Measurements from ENCODE around the gene TRAF7. TPM values are rescaled to one million over a fixed set of nuclear protein-coding genes. Genes with fewer than 3 reads are reported as not detected.

TRAF7 gene
- total RNA-seq, 1 experiment from 2014 or later, result 44.9 TPM

GRCh38 chr16:2208772-2209171, 53.2 kb downstream of the TRAF7 start:
- Histone ChIP-seq H3K79me2 (ENCODE audit: low read length) (peaks cover 46% of the 10 kb centered on the region), H2AFZ (ENCODE audit: low read length) (no peak overlapping the region), H3K9me2 (replicated peaks; ENCODE audit: low read length) (no peaks in the 10 kb centered on the region), H3K4me3 (ENCODE audit: low read length) (no peak overlapping the region), H3K9ac (ENCODE audit: low read length) (no peak overlapping the region), H3K27ac (ENCODE audit: low read length) (no peak overlapping the region), H3K27me3 (ENCODE audit: low read length) (no peaks in the 10 kb centered on the region), H3F3A (ENCODE audit: low read length, unreplicated experiment) (no peaks in the 10 kb centered on the region), H3K9me3 (ENCODE audit: low read length) (no peaks in the 10 kb centered on the region), H4K20me1 (ENCODE audit: low read length) (peaks cover 12% of the 10 kb centered on the region), H3K4me1 (ENCODE audit: insufficient read depth, low read length) (peaks cover 27% of the 10 kb centered on the region), H3K36me3 (ENCODE audit: low read depth, low read length) (no peaks in the 10 kb centered on the region), H3K4me2 (ENCODE audit: low read length) (no peak overlapping the region)
- no TSS peak for BruUV-seq (replicated peaks)
- no peak for TF ChIP-seq EZH2 (IDR thresholded peaks at IDR 0.05; ENCODE audit: low read length, unreplicated experiment)
- no peak for TF ChIP-seq EZH2phosphoT487 (IDR thresholded peaks at IDR 0.05; ENCODE audit: borderline replicate concordance, low read length)
- no peak for TF ChIP-seq CTCF (conservative IDR thresholded peaks at IDR 0.05; ENCODE audit: low read depth, low read length)
- ChIA-PET CTCF (no interaction called here), POLR2A (ENCODE audit: unreplicated experiment) (no interaction called here)
- intact Hi-C loops (cut with micrococcal nuclease), result no loop called here
- no peak for DNase-seq
- ATAC-seq, result no peak

- intact Hi-C loops (cut with micrococcal nuclease), result no loop called here
Observed at GRCh38 chr16:2209258-2210008, 53.9 kb downstream of the TRAF7 start.

More at GRCh38 chr16:2209258-2210008, 53.9 kb downstream of the TRAF7 start:
- no peaks in the 10 kb centered on the region for H3F3A ChIP-seq (ENCODE audit: low read length, unreplicated experiment)
- ATAC-seq (no peak), DNase-seq (no peak)
- no peaks in the 10 kb centered on the region for H3K27me3 ChIP-seq (ENCODE audit: low read length)
- POLR2A ChIA-PET (ENCODE audit: unreplicated experiment), result no interaction called here
- no peak overlapping the region for H2AFZ ChIP-seq (ENCODE audit: low read length)
- BruUV-seq (replicated peaks), result no TSS peak
- no peak overlapping the region for H3K4me3 ChIP-seq (ENCODE audit: low read length)
- CTCF ChIA-PET, result no interaction called here
- no peak for TF ChIP-seq CTCF (conservative IDR thresholded peaks at IDR 0.05; ENCODE audit: low read depth, low read length)
- no peak for TF ChIP-seq EZH2phosphoT487 (IDR thresholded peaks at IDR 0.05; ENCODE audit: borderline replicate concordance, low read length)
- TF ChIP-seq EZH2 (IDR thresholded peaks at IDR 0.05; ENCODE audit: low read length, unreplicated experiment), result no peak
- H4K20me1 ChIP-seq (ENCODE audit: low read length), result peaks cover 12% of the 10 kb centered on the region
- no peak overlapping the region for H3K27ac ChIP-seq (ENCODE audit: low read length)
- H3K9me2 ChIP-seq (replicated peaks; ENCODE audit: low read length), result no peaks in the 10 kb centered on the region
- peaks cover 52% of the 10 kb centered on the region for H3K79me2 ChIP-seq (ENCODE audit: low read length)
- peaks cover 27% of the 10 kb centered on the region for H3K4me1 ChIP-seq (ENCODE audit: insufficient read depth, low read length)
- no peaks in the 10 kb centered on the region for H3K36me3 ChIP-seq (ENCODE audit: low read depth, low read length)
- H3K9me3 ChIP-seq (ENCODE audit: low read length), result no peaks in the 10 kb centered on the region
- no peak overlapping the region for H3K4me2 ChIP-seq (ENCODE audit: low read length)
- H3K9ac ChIP-seq (ENCODE audit: low read length), result no peak overlapping the region

Measured in PC-3 (cell line).